Natural killer cell treated with Interleukin-12 subunit alpha and Interleukin-12 subunit beta and Interleukin-15 and Interleukin-18, amount 100 ng/mL, for 72 hours (primary cell): Measurements from ENCODE around the gene ZNF451. TPM values are rescaled to one million over a fixed set of nuclear protein-coding genes. Genes with fewer than 3 reads are reported as not detected.
"Not testable (repeated sequence)": the region's sequence is repeated elsewhere in the genome, so short reads cannot be mapped to it uniquely, and the experiment has no call there.

Source experiments
- ATAC-seq, 2 donors: fragments of 150-1000 bp; cut with Tn5 transposase in 1 of 2; sonication (Bioruptor Pico), chemical (Tn5 transposase) in 1 of 2; 2 replicates each; pipeline ENCODE4 v1.10.0; 2021
- DNase-seq: peaks from one replicate; pipeline ENCODE4 v3.0.0; 2022; ENCODE audit warnings: low spot score
- H3K27ac Mint-ChIP-seq, 2 donors: 1 replicate in 1 of 2; 2 replicates in 1 of 2; pipeline ENCODE4 v1.8.0; 2022; ENCODE audit warnings: mixed read lengths in 2 of 2, mild to moderate bottlenecking in 1 of 2, moderate library complexity in 1 of 2
- H3K27me3 Mint-ChIP-seq, 2 donors: 1 replicate in 1 of 2; 2 replicates in 1 of 2; pipeline ENCODE4 v1.8.0; 2022; ENCODE audit warnings: mixed read lengths in 2 of 2
- H3K36me3 Mint-ChIP-seq: one replicate; pipeline ENCODE4 v1.8.0; 2022; ENCODE audit warnings: mixed read lengths
- H3K4me1 Mint-ChIP-seq, 2 donors: 1 replicate in 1 of 2; 2 replicates in 1 of 2; pipeline ENCODE4 v1.8.0; 2022; ENCODE audit warnings: low read depth in 2 of 2, mixed read lengths in 2 of 2, mild to moderate bottlenecking in 1 of 2
- H3K4me3 Mint-ChIP-seq: one replicate; pipeline ENCODE4 v1.8.0; 2022; ENCODE audit warnings: mixed read lengths
- H3K9me3 Mint-ChIP-seq: 2 replicates; pipeline ENCODE4 v1.8.0; 2022; ENCODE audit warnings: mixed read lengths
- total RNA-seq, 2 donors: library from RNA; stranded (reverse); gene quantifications; one replicate each; pipeline ENCODE4 v1.2.3, GENCODE V29; 2022

Gene ZNF451
- total RNA-seq = 10 to 100 TPM; 53.8 to 81.2 TPM

- H3K27ac Mint-ChIP-seq = peak within 1 kb of the TSS; percentile 67 to 72
- peaks cover 13% of the 10 kb centered on the region for H3K36me3 Mint-ChIP-seq
- H3K4me3 Mint-ChIP-seq = peak within 1 kb of the TSS; percentile 86
- peak; percentile 98 to 99 for ATAC-seq
- DNase-seq = peak; percentile 96
- H3K27me3 Mint-ChIP-seq = no peaks in the 10 kb centered on the region
- no peaks in the 10 kb centered on the region for H3K9me3 Mint-ChIP-seq
- peaks cover 26 to 34% of the 10 kb centered on the region in 2 donors for H3K4me1 Mint-ChIP-seq
These were observed at the start of gene ZNF451 for GRCh38 chr6:57089687-57090457. TSS of gene ZNF451 (plus strand) at chr6:57090188. CDS start at chr6:57090254, 66 bp downstream.

GRCh38 chr6:57044061-57044460, 45.9 kb upstream of the ZNF451 start:
- H3K4me3 Mint-ChIP-seq, DNase-seq, ATAC-seq, H3K9me3 Mint-ChIP-seq, H3K36me3 Mint-ChIP-seq, H3K27ac Mint-ChIP-seq: not testable (repeated sequence)
- peaks cover 23 to 35% of the 10 kb centered on the region in 2 donors for H3K27me3 Mint-ChIP-seq
- H3K4me1 Mint-ChIP-seq = peaks cover 12 to 13% of the 10 kb centered on the region in 2 donors

- Mint-ChIP-seq H3K4me3 (no peak overlapping the region), H3K27ac (no peak overlapping the region), H3K27me3 (peaks cover 21 to 30% of the 10 kb centered on the region in 2 donors), H3K36me3 (no peaks in the 10 kb centered on the region), H3K9me3 (no peaks in the 10 kb centered on the region), H3K4me1 (peaks cover 14 to 18% of the 10 kb centered on the region in 2 donors)
- DNase-seq (no peak), ATAC-seq (no peak)
These were observed 45.4 kb upstream of the ZNF451 start for GRCh38 chr6:57044568-57044967.

- H3K36me3 Mint-ChIP-seq, H3K9me3 Mint-ChIP-seq: not testable (repeated sequence)
- DNase-seq (peak; percentile 90), ATAC-seq (peak; percentile 97)
- Mint-ChIP-seq H3K27me3 (peaks cover 17 to 23% of the 10 kb centered on the region in 2 donors), H3K27ac (peak within 1 kb of the TSS; percentile 71 to 91), H3K4me3 (peak within 1 kb of the TSS; percentile 86), H3K4me1 (peaks cover 16 to 22% of the 10 kb centered on the region in 2 donors)
These were observed 43.4 kb upstream of the ZNF451 start, which contains the start of gene KIAA1586 for GRCh38 chr6:57046332-57047256. TSS of gene KIAA1586 (plus strand) at chr6:57046693. CDS start at chr6:57046756, 63 bp downstream.

GRCh38 chr6:57047257-57047585, 42.8 kb upstream of the ZNF451 start:
- ATAC-seq = peak in 1 of 2 donors; percentile 21
- DNase-seq, H3K36me3 Mint-ChIP-seq, H3K27ac Mint-ChIP-seq, H3K9me3 Mint-ChIP-seq, H3K4me3 Mint-ChIP-seq: not testable (repeated sequence)
- H3K27me3 Mint-ChIP-seq = peaks cover 12 to 16% of the 10 kb centered on the region in 2 donors
- H3K4me1 Mint-ChIP-seq = peaks cover 16 to 22% of the 10 kb centered on the region in 2 donors

GRCh38 chr6:57047859-57048258, 42.1 kb upstream of the ZNF451 start:
- Mint-ChIP-seq H3K4me1 (peaks cover 16 to 22% of the 10 kb centered on the region in 2 donors), H3K27me3 (peaks cover 10 to 14% of the 10 kb centered on the region in 2 donors), H3K27ac (peak overlapping the region in 1 of 2 donors; percentile 21), H3K4me3 (peak overlapping the region; percentile 72)
- not testable (repeated sequence) for ATAC-seq, H3K9me3 Mint-ChIP-seq, H3K36me3 Mint-ChIP-seq, DNase-seq

GRCh38 chr6:57048577-57048976, 41.4 kb upstream of the ZNF451 start:
- Mint-ChIP-seq H3K9me3 (no peaks in the 10 kb centered on the region), H3K27me3 (peaks cover 5 to 9% of the 10 kb centered on the region in 2 donors), H3K27ac (peak overlapping the region in 1 of 2 donors; percentile 21), H3K4me3 (peak overlapping the region; percentile 72), H3K4me1 (peaks cover 16 to 22% of the 10 kb centered on the region in 2 donors), H3K36me3 (peaks cover 11% of the 10 kb centered on the region)
- ATAC-seq (no peak), DNase-seq (no peak)

- Mint-ChIP-seq H3K27me3 (no peaks in the 10 kb centered on the region), H3K9me3 (no peaks in the 10 kb centered on the region), H3K4me3 (no peak overlapping the region), H3K36me3 (peaks cover 19% of the 10 kb centered on the region), H3K4me1 (no peaks in the 10 kb centered on the region), H3K27ac (no peak overlapping the region)
- ATAC-seq (no peak), DNase-seq (no peak)
These were observed 26.1 kb upstream of the ZNF451 start for GRCh38 chr6:57063847-57064246.

GRCh38 chr6:57064809-57065208, 25.2 kb upstream of the ZNF451 start:
- H3K4me1 Mint-ChIP-seq = no peaks in the 10 kb centered on the region
- peaks cover 16% of the 10 kb centered on the region for H3K36me3 Mint-ChIP-seq
- ATAC-seq (no peak), DNase-seq (no peak)
- H3K9me3 Mint-ChIP-seq = no peaks in the 10 kb centered on the region
- H3K27ac Mint-ChIP-seq = no peak overlapping the region
- no peak overlapping the region for H3K4me3 Mint-ChIP-seq
- H3K27me3 Mint-ChIP-seq = no peaks in the 10 kb centered on the region

- no peaks in the 10 kb centered on the region for H3K9me3 Mint-ChIP-seq
- H3K4me3 Mint-ChIP-seq = no peak overlapping the region
- no peak overlapping the region for H3K27ac Mint-ChIP-seq
- H3K4me1 Mint-ChIP-seq = no peaks in the 10 kb centered on the region
- H3K27me3 Mint-ChIP-seq = no peaks in the 10 kb centered on the region
- ATAC-seq (no peak), DNase-seq (no peak)
- peaks cover 10% of the 10 kb centered on the region for H3K36me3 Mint-ChIP-seq
These were observed 21.9 kb upstream of the ZNF451 start for GRCh38 chr6:57068061-57068460.

GRCh38 chr6:57069228-57069627, 20.8 kb upstream of the ZNF451 start:
- peaks cover 10% of the 10 kb centered on the region for H3K36me3 Mint-ChIP-seq
- no peak overlapping the region for H3K4me3 Mint-ChIP-seq
- H3K27ac Mint-ChIP-seq = no peak overlapping the region
- H3K9me3 Mint-ChIP-seq = no peaks in the 10 kb centered on the region
- H3K4me1 Mint-ChIP-seq = no peaks in the 10 kb centered on the region
- no peaks in the 10 kb centered on the region for H3K27me3 Mint-ChIP-seq
- DNase-seq (no peak), ATAC-seq (no peak)

GRCh38 chr6:57069920-57070331, 20.1 kb upstream of the ZNF451 start:
- ATAC-seq (no peak), DNase-seq (no peak)
- Mint-ChIP-seq H3K27me3 (no peaks in the 10 kb centered on the region), H3K4me1 (no peaks in the 10 kb centered on the region), H3K9me3 (no peaks in the 10 kb centered on the region), H3K36me3 (peaks cover 9% of the 10 kb centered on the region), H3K27ac (no peak overlapping the region), H3K4me3 (no peak overlapping the region)

- Mint-ChIP-seq H3K4me3 (no peak overlapping the region), H3K27ac (no peak overlapping the region), H3K36me3 (peaks cover 6% of the 10 kb centered on the region), H3K27me3 (no peaks in the 10 kb centered on the region), H3K4me1 (no peaks in the 10 kb centered on the region), H3K9me3 (no peaks in the 10 kb centered on the region)
- no peak for ATAC-seq
- no peak for DNase-seq
These were observed 17.9 kb upstream of the ZNF451 start for GRCh38 chr6:57072108-57072507.

GRCh38 chr6:57074383-57074782, 15.6 kb upstream of the ZNF451 start:
- Mint-ChIP-seq H3K27ac (no peak overlapping the region), H3K4me1 (no peaks in the 10 kb centered on the region), H3K9me3 (no peaks in the 10 kb centered on the region), H3K27me3 (no peaks in the 10 kb centered on the region), H3K36me3 (no peaks in the 10 kb centered on the region), H3K4me3 (no peak overlapping the region)
- ATAC-seq (no peak), DNase-seq (no peak)
